HG02610 (cell line): ENCODE results near the gene CSK.
"Not testable (repeated sequence)": the region's sequence is repeated elsewhere in the genome, so short reads cannot be mapped to it uniquely, and the experiment has no call there.

Experiments used
- ATAC-seq: cut with Tn5 transposase; IDR thresholded peaks from one replicate; pipeline ENCODE4 v1.9.1; 2021; ENCODE audit warnings: mild to moderate bottlenecking, moderate library complexity; ENCODE audit not compliant: unreplicated experiment

CSK gene

GRCh38 chr15:74770211-74770903 is 11.5 kb upstream of the CSK start:
- no peak for ATAC-seq

DNA sequence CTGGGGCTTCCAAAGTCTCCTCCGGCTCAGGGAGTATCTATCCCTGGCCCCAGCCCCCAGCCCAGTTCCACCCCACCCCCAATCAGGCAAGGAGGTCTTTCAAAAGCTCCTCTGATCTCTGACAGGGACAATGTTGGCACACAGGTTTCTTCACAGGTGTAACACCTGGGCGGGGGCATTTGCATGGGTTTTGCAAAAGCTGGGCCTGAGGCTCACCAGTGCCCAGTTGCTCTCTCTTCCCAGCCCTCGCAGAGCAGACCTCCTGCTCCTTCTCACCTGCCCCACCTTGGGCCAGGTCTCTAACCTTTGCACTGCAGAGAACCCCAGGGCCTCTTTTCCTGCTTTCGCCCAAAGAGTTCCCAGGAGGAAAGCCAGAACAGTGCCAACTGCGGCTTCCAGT is 8.6 kb upstream of the CSK start:
- no peak for ATAC-seq

DNA sequence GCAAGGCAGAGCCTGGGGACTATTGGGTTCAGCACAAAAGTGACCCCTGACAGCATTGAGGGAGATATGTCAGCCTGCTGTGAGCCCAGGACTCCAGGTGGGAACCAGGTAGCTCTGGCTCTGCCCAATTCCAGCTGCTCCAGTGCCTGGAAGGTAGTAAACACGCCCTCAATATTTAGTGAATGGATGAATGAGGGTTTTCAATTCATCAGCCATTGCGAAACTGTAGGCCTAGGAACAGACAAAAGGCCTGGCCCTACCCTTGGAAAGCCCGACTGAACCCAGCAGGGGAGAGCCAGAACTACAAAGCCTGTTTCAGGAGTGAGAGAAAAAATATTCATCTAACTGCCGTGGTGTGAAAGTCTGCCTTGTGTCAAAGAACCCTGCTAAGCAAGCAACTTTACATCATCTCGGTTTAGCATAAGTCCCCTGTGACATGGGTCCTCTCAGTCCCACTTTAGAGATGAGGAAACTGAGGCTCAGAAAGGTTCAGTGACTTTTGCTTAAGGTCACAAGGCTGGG is 8.1 kb upstream of the CSK start:
- ATAC-seq, result no peak

DNA sequence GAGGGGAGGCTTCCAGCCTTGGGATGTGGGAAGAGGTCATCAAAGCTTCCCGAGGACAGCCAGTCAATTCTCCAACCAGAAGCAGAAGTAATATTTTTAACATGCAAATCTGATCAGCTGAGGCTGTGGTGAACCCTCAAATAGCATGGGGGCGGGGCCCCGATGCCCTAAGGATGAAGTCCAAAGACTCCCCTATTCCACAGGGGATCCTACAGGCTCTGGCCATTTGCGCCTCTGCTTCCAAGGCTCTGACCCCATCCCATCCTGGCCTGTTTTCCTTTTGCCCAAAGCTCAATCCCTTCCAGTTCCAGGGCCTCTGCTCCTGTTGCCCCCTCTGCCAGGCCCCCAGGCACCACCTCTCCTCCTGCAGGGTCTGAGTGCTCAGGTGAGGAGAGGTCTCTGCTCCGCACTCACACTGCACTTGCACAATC is 6.7 kb upstream of the CSK start:
- no peak for ATAC-seq

GRCh38 chr15:74775894-74776293 is 6.0 kb upstream of the CSK start:
- ATAC-seq, result no peak

GRCh38 chr15:74776821-74777768 is 4.8 kb upstream of the CSK start:
- ATAC-seq, result peak; percentile 40

GRCh38 chr15:74777769-74778598 is 3.9 kb upstream of the CSK start:
- peak; percentile 8 for ATAC-seq

DNA sequence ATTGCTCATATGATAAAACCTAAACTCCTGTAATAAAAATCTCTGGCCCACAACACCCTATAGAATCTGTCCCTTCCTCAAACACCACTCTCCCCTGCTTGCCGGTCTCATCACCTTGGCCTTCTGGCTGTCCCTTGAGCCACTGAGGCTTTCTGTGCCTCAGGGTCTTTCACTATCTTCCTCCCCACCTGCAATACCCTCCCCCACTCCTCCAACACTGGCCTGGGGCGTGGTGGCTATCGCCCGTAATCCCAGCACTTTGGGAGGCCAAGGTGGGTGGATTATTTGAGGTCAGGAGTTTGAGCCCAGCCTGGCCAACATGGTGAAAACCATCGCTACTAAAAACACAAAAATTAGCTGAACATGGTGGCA is 3.3 kb upstream of the CSK start:
- ATAC-seq, result no peak

DNA sequence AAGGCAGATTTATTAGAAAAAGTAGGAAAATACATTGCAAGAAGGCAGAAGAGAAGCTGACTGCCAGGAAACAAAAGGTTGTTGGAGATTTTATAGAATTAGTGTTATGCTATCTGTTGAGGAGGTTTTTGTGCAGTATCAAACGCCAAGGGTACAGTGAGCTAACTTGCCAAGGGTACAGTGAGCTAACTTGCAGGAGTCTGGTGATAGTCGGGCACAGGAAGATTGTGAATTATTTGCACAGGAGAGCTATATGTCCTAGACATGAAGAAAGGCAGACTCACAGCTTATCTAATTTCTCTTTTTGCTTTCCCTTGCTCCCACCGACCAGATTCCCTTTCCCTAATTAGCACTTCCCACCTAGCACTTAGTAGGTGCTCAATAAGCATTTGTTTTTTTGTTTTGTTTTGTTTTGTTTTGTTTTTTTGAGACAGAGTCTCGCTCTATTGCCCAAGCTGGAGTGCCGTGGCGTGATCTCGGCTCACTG is 2.7 kb upstream of the CSK start:
- no peak for ATAC-seq

- ATAC-seq, result no peak
These were observed 1.1 kb upstream of the CSK start for GRCh38 chr15:74780523-74781430.

DNA sequence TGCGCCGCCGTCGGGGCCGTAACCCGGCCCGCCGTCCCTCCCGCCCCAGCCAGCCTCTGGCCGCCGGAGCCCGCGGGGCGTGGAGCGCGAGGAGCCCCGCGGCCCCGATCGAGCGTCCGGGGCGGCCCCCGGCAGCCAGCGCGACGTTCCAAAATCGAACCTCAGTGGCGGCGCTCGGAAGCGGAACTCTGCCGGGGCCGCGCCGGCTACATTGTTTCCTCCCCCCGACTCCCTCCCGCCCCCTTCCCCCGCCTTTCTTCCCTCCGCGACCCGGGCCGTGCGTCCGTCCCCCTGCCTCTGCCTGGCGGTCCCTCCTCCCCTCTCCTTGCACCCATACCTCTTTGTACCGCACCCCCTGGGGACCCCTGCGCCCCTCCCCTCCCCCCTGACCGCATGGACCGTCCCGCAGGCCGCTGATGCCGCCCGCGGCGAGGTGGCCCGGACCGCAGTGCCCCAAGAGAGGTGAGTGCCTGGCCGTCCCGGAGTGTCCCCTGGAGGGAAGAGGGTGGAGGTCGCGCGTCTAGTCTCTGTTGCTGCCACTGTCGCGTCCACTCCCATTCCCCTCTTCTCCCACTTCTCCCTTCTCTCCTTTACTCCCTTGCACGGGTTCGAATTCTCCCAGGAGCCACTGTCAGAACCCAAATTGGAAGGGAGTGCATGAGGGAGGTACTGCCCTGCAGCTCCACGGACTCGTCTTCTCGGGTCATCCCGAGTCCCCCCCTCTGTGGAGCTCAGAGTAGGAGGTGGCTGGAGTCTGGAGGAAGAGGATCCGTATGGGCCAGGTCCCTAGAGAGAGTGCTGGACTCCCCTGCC is 585 bp downstream of the CSK start:
- ATAC-seq, result peak; percentile 1

DNA sequence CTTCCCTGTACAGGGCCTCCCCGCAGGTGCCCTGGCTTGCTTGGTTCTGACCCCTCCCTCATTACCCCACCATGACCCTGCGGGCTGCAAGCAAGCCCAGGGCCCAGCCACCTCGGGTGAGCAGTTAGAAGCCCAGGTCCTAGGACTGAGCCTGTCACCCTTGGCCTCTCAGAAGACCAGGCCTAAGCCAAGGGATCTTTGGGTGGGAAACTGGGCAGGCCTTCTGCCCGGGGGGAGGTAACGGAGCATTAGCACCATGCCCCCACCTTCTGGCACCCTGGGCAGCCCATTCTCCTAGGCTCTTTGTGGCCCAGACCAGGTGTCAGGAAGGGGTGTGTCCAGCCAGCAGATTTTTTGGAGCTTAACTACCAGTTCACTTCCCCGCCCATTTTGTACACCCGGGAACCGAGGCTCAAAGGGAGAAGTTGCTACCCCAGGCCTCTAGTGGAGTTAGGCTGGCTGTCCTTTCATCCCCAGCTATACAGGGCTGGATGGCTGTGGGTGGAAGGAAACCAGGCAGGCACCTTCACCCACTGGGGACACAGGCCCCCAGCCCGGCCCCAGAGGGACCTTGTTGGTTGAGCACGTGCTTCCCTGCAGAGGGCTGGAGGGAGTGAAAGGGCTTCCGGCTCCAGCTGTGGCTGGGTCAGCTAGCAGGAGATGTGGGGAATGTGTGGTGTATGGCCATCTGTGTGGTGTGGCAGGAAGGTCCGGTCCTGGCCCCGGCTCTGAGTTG is 1.4 kb downstream of the CSK start:
- no peak for ATAC-seq

DNA sequence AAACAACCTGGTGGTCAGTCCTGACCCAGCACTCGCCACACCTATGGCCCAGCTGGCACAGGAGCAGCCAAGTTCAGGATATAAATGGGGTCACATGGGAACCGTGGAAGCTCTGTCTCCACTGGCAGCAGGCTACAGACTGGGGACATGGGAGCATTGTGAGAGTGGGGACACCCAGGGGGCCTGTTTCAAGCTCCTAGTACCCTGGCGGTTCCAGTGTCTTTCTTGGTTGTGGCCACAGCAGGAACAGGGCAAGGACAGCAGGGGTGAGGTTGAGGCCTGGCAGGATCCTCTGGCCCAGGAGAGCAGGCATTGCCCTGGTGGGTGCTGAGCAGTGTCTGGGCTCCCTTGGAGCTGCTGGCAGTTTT is 1.9 kb downstream of the CSK start:
- ATAC-seq, result no peak

- no peak for ATAC-seq
These were observed 2.7 kb downstream of the CSK start for GRCh38 chr15:74784426-74785193.

DNA sequence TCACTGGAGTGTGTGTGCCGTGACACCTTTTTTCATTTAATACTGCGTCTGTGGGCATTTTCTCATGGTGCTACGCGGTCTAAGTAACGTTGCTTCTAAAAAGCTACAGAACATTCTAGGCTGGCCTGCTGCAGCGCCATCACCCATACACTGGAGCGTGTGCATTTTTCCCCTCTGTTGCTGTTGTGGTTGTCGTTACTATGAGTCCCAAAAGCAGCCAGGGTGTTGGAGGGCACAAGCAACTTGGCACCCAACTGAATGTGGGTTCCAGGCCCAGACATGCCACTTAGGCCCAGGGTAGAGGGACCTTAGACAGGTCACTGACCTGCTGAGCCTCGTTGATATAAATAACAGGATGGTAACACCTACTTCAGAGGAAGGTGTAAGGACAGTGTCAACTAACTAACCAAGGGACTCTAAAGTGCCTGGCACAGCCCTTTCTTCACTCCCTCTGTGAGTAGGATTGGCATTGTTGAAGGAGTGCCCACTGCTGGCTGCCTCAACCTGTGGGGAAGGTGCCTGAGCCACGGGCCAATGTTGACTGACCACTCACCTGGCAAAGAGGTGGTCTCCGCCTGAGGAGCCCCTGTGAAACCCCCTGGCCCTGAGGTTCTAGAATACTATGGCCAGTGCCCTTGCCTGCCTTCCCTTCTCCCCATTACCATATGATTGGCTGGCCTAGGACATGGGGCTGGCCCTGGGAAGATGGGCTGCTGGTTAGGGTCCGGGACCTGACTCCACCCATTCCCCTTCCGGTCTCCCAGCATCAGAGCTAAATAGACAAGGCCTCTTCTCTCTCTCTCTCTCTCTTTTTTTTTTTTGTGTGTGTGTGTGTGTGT is 3.5 kb downstream of the CSK start:
- no peak for ATAC-seq

GRCh38 chr15:74786081-74786480 is 4.2 kb downstream of the CSK start:
- not testable (repeated sequence) for ATAC-seq
